Measurements from ENCODE around the gene IRX2.

DNA sequence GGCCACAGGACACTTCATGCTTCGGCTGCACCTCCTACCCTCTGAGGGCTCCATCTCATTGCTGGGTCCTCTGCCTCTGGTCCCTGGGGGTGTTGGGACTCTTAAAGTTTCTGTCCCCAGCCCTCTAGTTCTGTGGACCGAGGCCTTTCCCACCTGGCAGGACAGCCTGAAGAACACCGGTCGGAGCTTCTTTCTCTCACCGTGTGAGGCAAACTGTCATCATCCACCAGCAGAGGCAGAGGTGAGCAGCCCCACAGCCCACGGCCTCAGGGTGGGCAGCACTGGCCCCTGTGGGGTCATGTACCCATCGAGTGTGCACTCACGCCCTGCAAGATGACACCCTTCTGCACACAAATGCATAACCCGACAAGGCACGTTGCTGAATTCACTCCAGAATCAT is 49.9 kb downstream of the IRX2 start:
- TF ChIP-seq RAD21 (IDR thresholded peaks at IDR 0.05; ENCODE audit: low read length) = no peak
- TF ChIP-seq, protein P1, sequence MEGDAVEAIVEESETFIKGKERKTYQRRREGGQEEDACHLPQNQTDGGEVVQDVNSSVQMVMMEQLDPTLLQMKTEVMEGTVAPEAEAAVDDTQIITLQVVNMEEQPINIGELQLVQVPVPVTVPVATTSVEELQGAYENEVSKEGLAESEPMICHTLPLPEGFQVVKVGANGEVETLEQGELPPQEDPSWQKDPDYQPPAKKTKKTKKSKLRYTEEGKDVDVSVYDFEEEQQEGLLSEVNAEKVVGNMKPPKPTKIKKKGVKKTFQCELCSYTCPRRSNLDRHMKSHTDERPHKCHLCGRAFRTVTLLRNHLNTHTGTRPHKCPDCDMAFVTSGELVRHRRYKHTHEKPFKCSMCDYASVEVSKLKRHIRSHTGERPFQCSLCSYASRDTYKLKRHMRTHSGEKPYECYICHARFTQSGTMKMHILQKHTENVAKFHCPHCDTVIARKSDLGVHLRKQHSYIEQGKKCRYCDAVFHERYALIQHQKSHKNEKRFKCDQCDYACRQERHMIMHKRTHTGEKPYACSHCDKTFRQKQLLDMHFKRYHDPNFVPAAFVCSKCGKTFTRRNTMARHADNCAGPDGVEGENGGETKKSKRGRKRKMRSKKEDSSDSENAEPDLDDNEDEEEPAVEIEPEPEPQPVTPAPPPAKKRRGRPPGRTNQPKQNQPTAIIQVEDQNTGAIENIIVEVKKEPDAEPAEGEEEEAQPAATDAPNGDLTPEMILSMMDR (conservative IDR thresholded peaks at IDR 0.05; ENCODE audit: low read depth, low read length) = no peak
- no peak for TF ChIP-seq SMC3 (IDR thresholded peaks at IDR 0.05; ENCODE audit: low read depth, low read length)
- no peak for TF ChIP-seq POLR2A (IDR thresholded peaks at IDR 0.05; ENCODE audit: low read depth, low read length)
